Dermis microvascular lymphatic vessel endothelial cell (primary cell): ENCODE measurements around the gene ZMPSTE24. TPM values are rescaled to one million over a fixed set of nuclear protein-coding genes. Genes with fewer than 3 reads are reported as not detected.
A peak's percentile ranks its signal among the peaks of the same experiment; 100 is the strongest.

Source experiments
- DNase-seq, 2 donors: peaks; one replicate each; pipeline versions ENCODE4 v3.0.0 to v3.0.0-alpha.2; 2010; ENCODE audit warnings: low read depth in 2 of 2
- total RNA-seq: library from RNA; depleted of rRNA; stranded (reverse); fragments of >200 nt; gene quantifications from 2 replicates; pipeline ENCODE4 v1.2.1, GENCODE V29; 2014

Gene ZMPSTE24
- total RNA-seq, 1 donor from 2014 or later, result 51.9 TPM

- no peak for DNase-seq
Measured at GRCh38 chr1:40303051-40303771, 45.2 kb downstream of the ZMPSTE24 start.

GRCh38 chr1:40303790-40304189 lies 45.8 kb downstream of the ZMPSTE24 start:
- no peak for DNase-seq

GRCh38 chr1:40305451-40305850 lies 47.4 kb downstream of the ZMPSTE24 start:
- no peak for DNase-seq

- no peak for DNase-seq
Measured at GRCh38 chr1:40305871-40306270, 47.8 kb downstream of the ZMPSTE24 start.

GRCh38 chr1:40306296-40306695 lies 48.3 kb downstream of the ZMPSTE24 start:
- DNase-seq, result no peak

GRCh38 chr1:40307186-40307585 lies 49.1 kb downstream of the ZMPSTE24 start:
- DNase-seq, result no peak

GRCh38 chr1:40308036-40308727 lies 50.1 kb downstream of the ZMPSTE24 start:
- DNase-seq, result no peak

GRCh38 chr1:40309374-40310128 lies 51.5 kb downstream of the ZMPSTE24 start:
- no peak for DNase-seq

GRCh38 chr1:40310129-40310461 lies 52.1 kb downstream of the ZMPSTE24 start:
- no peak for DNase-seq

- no peak for DNase-seq
Measured at GRCh38 chr1:40310983-40311642, 53.1 kb downstream of the ZMPSTE24 start.

GRCh38 chr1:40311692-40312091 lies 53.7 kb downstream of the ZMPSTE24 start:
- DNase-seq, result no peak

- no peak for DNase-seq
Measured at GRCh38 chr1:40312238-40313205, 54.5 kb downstream of the ZMPSTE24 start.

- no peak for DNase-seq
Measured at GRCh38 chr1:40313329-40313957, 55.4 kb downstream of the ZMPSTE24 start.

GRCh38 chr1:40313958-40314720 lies 56.1 kb downstream of the ZMPSTE24 start:
- DNase-seq, result no peak

GRCh38 chr1:40314721-40315238 lies 56.7 kb downstream of the ZMPSTE24 start:
- no peak for DNase-seq

GRCh38 chr1:40315239-40315794 lies 57.3 kb downstream of the ZMPSTE24 start:
- peak; percentile 59 to 83 for DNase-seq

- peak in 1 of 2 donors; percentile 17 for DNase-seq
Measured at GRCh38 chr1:40315795-40316594, 58.0 kb downstream of the ZMPSTE24 start.
